DMS153 (cell line): ENCODE data around the gene DOCK8.
A peak's percentile ranks its signal among the peaks of the same experiment; 100 is the strongest.

ENCODE experiments used
- DNase-seq: peaks from one replicate; lab custom pipeline; 2025; lab: John Stamatoyannopoulos, UW

DOCK8 gene

DNA sequence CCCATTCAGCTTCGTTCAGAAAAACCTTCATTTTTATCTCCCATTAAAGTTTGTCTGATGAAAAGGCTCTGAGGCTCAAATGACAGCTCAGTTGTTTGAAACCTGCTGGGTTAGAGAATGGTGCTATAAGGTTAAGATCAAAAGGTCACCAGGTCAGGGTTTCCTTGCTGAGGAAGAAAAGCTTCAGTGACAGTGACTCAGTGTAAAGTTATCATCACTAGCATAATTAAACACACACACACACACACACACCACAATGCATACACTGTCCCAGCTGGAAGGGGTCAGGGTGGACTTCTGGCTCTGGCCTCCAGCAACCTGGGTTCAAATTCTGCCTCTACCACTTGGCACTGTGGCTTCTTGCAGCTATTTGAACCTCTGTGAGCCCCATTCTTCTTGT is 281.1 kb downstream of the DOCK8 start:
- DNase-seq = no peak

DNA sequence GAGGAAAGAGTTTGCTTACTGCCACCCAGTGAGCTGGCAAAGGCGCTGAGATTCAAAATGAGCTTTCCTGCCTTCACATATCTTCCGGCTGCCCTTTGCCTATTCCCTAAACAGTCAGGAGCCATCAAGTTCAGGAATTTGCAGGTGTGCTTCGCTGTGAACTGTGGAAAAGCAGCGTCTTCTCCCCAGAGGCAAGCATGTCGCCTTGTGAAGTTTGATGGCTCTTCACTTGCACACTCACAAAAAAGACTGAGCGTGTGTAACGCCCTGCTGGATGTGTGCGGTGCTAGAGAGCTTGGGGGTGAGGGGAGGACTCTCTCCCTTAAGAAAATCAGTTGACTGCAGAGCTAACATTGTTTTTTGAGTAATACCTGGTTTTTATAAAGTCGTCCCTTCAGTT is 288.7 kb downstream of the DOCK8 start:
- no peak for DNase-seq

DNA sequence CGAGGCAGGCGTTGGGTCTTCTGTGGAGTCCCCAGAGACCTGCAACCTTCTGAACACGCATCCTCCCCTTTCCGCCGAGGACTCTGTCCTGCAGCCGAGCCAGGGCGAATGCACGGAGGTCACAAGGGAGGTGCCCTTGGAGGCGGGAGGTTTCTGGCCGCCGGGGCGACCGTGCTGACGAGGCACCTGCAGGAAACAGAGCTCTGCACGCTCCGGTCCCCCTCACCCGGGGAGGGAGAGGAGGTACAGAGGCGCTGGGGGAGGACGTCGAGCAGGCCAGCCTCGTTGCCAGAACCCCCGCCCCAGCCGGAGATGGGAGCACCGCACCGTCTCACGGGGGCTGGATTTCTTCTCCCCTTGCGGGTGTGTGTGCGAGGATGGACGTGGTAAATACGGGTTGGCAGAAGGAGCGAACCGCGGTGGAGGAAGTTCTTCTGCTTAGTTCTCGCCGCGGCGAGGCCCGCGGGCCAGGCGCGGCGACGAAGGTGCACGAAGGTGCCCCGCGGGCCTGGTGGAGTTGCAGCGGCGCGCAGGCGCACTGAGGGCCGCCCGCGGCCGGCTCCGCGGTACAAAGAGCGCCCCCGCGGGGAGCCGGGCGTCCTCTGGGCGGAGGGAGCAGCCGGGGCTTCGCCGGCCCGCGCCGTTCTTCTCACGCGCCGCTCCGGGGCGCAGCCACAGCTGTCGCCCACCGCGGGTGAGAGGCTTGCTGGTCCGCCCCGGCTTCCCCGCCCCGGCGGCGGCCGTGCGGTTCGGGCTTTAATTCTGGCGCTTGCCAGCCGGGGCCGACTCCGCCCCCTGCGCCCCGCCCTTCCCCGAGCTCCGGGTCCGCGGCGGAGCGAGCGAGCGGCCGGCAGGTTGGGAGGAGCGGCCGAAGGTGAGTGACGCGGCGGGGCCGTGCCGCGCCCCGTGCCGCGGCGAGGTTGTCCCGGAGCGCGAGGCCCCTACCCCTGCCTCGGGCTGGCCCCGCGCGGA is 289.5 kb downstream of the DOCK8 start, which contains the start of gene KANK1:
Gene KANK1 (plus strand): TSS at position 815 of the 972 bp plus-strand sequence.
- DNase-seq = peak; percentile 56

DNA sequence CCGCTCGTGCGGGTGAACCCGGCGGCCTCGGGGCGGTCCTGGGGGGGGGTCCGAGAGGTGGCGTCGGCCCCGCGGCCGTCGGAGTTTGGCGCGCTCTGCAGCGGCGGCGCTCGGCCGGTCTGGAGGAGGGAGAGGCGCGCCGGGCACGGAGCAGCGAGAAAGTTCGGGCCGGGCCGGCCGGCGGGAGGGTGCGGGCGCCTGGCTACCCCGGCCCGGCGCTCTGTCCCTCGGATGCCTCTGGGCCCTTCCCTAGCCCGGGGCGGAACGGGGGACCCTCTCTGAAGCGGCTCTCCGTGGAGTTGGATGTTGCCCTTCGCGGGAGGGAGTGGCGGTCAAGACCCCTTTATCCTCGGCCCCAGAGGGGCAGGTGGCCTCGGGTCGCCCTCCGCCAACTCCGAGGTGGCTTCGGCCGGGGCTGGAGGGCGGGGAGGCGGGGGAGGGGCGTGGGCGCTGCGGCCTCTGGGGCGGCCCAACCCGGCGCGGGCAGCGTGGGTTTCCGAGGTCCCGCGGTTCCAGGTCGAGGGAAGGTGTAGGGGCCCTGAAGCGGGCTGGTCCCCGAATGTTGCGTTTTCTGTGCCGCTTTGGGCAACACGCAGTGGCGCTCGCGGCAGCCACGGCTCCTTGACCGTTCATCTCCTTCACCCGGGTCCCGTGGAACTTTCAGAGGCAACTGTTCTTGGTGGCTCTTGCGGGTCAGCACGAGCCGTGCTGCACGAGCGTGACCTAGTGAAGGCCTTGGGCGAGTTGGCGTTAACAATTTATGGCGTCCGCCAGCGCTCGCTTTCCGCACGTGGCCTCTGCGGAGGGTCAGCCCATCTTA is 290.5 kb downstream of the DOCK8 start:
- DNase-seq = no peak

DNA sequence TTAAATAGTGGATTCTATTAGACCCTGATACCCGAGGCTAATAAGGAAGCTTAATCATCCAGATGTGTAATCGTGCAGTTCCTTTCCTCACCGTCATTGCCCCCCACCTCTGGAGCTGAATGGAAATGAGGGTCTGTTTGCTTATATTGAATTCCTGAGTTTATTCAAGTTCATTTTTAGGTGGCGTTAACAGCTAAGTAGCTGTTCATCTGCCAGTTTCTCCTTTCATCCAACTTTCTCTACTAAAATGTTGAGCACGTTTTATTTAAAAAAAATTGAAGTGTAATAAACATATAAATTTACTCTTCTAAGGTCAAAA is 291.0 kb downstream of the DOCK8 start:
- no peak for DNase-seq

DNA sequence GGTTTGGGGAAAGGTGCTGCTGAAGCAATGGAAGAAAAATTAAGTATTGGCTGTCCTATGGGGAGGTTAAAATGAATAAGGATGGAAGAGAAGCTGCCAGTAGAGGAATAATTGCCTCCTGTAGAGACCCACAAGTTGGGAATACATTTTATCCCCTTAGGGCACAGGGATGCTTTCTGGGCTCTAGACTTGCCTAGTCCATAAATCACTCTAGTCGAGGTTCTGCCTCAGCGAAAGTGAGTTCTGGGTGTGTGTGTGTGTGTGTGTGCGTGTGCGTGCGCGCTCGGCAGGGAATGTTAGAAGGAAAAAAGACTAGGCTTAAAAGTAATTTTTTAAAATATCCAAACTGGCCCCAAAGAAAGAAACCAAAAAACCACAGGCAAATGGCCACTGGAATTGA is 291.6 kb downstream of the DOCK8 start:
- DNase-seq = no peak

DNA sequence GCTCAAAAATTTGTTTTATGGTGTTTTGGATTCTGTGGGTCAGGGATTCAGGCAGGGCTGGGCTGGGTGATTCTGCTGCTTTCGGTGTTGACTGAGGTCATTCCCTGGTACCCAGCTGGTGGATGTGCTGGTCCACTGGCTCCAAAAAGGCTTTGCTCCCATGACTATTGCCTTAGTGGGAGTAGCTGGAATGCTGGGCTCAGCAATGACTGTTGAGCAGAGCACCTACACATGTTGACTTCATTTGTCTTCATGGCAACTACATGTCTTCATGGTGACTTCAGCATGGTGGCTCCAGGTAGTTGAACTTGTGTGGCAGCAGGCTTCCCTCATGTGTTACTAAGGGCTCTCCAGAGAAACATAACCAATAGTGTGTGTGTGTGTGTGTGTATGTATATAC is 297.2 kb downstream of the DOCK8 start:
- DNase-seq = no peak

DNA sequence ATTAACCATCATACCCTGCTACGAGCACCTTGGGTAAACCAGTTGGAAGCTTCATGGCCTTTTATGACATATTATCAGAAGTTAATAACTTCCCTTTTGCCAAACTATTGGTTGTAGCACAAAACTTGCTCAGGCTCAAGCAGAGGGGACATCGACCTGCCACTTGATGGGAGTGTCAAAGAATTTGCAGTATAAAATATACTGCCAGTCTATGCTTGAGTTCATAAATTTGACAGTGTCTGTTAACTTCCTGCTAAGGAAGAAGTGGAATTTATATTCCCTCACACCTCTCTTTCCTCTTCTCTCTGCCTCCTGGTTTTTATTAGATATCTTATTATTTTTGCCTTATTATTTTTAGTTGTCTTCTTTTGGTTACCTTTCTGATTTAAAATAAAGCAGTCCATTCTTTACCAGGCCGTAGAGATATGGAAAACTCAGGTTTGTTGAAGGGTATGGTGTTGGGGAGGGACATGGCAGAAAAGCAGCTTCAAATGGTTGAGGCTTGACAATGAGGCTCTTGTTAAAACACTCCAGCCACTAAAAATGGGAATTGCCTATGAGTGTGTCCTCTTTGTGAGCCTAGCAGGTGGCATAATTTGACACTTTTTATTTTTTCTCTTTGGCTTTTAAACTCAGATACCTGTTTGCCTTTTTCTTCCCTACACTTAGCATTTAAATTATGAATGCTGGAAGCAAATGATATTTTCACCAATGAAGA is 298.0 kb downstream of the DOCK8 start:
- DNase-seq = no peak
